Breast epithelium (tissue), 4 donors: ENCODE measurements around the gene TRAF5. TPM values are rescaled to one million over a fixed set of nuclear protein-coding genes. Genes with fewer than 3 reads are reported as not detected.
A peak's percentile ranks its signal among the peaks of the same experiment; 100 is the strongest.

Source experiments
- DNase-seq, 2 donors: peaks; one replicate each; pipeline ENCODE4 v3.0.0-alpha.2; 2019; ENCODE audit warnings: low spot score in 2 of 2
- H3K27ac ChIP-seq, 2 donors: fragments of 200-600 bp; sonication (generic) in 1 of 2; one replicate each; pipeline ENCODE4 v1.5.1; 2016 to 2019; ENCODE audit warnings: mild to moderate bottlenecking in 1 of 2
- H3K27me3 ChIP-seq, 2 donors: fragments of 200-600 bp; sonication (generic) in 1 of 2; one replicate each; pipeline versions ENCODE4 v1.5.1 to v1.6.0; 2017 to 2019; ENCODE audit warnings: control low read depth in 1 of 2, mild to moderate bottlenecking in 1 of 2
- H3K36me3 ChIP-seq: fragments of 200-600 bp; one replicate; pipeline ENCODE4 v1.5.1; 2019
- H3K4me1 ChIP-seq, 2 donors: fragments of 200-600 bp; sonication (generic); one replicate each; pipeline ENCODE4 v1.5.1; 2016 to 2019; ENCODE audit warnings: control low read depth in 1 of 2
- H3K4me3 ChIP-seq, 3 donors: fragments of 200-600 bp; sonication (generic); 1 replicate in 2 of 3; 2 replicates in 1 of 3; pipeline ENCODE4 v1.5.1; 2016 to 2019; ENCODE audit warnings: mild to moderate bottlenecking in 3 of 3, moderate library complexity in 2 of 3
- H3K9me3 ChIP-seq, 2 donors: fragments of 200-600 bp; sonication (generic) in 1 of 2; one replicate each; pipeline ENCODE4 v1.5.1; 2016 to 2019; ENCODE audit warnings: control low read depth in 1 of 2
- POLR2A ChIP-seq: fragments of 450-650 bp; IDR thresholded peaks from one replicate; pipeline ENCODE4 v1.6.1; 2016; ENCODE audit warnings: antibody characterized with exemption, mild to moderate bottlenecking, moderate library complexity
- POLR2AphosphoS5 ChIP-seq, 3 donors: sonication (generic); formaldehyde crosslinking; IDR thresholded peaks; one replicate each; pipeline ENCODE4 v1.6.1; 2017; ENCODE audit warnings: antibody characterized with exemption in 3 of 3
- intact Hi-C: fragments of 100-400 bp; cut with DNase I; formaldehyde crosslinking; loops from one replicate; pipeline ENCODE4 v1.15.1; 2023; ENCODE audit warnings: low total_unique reads
- total RNA-seq, 3 donors: library from RNA; depleted of rRNA; stranded (reverse); fragments of >200 nt; gene quantifications; one replicate each; pipeline ENCODE4 v1.1.0, GENCODE V29; 2016
- TF ChIP-seq, protein P1 (sequence below), 3 donors: fragments of 450-650 bp; IDR thresholded peaks; one replicate each; pipeline ENCODE4 v1.5.1; 2016 to 2017; ENCODE audit warnings: antibody characterized with exemption in 3 of 3, mild to moderate bottlenecking in 3 of 3, moderate library complexity in 3 of 3

Gene TRAF5, protein sequence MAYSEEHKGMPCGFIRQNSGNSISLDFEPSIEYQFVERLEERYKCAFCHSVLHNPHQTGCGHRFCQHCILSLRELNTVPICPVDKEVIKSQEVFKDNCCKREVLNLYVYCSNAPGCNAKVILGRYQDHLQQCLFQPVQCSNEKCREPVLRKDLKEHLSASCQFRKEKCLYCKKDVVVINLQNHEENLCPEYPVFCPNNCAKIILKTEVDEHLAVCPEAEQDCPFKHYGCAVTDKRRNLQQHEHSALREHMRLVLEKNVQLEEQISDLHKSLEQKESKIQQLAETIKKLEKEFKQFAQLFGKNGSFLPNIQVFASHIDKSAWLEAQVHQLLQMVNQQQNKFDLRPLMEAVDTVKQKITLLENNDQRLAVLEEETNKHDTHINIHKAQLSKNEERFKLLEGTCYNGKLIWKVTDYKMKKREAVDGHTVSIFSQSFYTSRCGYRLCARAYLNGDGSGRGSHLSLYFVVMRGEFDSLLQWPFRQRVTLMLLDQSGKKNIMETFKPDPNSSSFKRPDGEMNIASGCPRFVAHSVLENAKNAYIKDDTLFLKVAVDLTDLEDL
- total RNA-seq: 10 to 100 TPM; 10.9 to 28.8 (median 21.8) TPM

DNA sequence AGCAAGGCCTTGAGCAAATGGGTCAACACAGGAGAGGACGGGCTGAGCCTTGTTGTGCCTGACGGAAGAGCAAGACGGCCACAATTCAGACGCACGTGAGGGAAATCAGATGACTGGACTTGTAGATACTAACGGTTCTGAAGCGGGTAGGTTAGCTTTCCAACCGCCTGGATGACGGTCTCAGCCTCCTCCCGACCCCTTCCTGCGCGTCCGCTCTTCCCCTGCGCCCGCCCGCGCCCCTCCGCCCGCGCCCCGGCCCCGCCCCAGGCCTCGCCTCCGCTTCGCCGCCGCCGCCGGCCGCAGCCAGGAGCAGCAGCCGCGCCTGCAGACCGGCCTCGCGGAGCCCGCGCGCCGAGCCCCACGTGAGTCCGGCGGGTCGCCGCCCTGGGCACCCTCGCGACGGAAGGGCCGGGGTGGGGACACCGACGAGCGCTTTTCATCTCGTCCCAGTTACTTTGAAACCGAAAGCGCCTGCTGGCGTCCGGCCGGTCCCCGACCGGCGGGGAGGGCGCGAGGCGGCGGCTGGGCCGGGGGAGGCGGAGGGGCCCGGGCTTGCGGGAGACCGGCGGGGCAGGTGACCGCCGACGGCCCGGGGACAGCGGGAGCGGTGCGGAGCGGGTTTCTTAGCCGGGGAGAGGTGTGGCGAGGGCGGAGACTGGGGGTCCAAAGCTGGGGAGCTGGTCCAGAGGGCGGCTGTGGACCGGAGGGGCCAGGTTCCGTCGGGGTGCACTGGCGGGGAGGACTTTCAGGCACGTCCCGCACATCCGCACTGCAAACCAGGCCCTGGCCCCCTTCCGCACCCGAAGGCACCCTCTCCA is at the start of gene TRAF5:
TSS of gene TRAF5 (plus strand) at position 306 of the 818 bp plus-strand sequence. CDS start 26,407 bp downstream, outside the sequence.
- peak within 1 kb of the TSS; percentile 82 to 91 for H3K27ac ChIP-seq
- no peaks in the 10 kb centered on the region for H3K27me3 ChIP-seq
- H3K9me3 ChIP-seq: no peaks in the 10 kb centered on the region
- DNase-seq: no peak
- peak within 1 kb of the TSS; percentile 62 to 88 (median 82) for H3K4me3 ChIP-seq
- TF ChIP-seq POLR2A: no peak
- TF ChIP-seq, protein P1, sequence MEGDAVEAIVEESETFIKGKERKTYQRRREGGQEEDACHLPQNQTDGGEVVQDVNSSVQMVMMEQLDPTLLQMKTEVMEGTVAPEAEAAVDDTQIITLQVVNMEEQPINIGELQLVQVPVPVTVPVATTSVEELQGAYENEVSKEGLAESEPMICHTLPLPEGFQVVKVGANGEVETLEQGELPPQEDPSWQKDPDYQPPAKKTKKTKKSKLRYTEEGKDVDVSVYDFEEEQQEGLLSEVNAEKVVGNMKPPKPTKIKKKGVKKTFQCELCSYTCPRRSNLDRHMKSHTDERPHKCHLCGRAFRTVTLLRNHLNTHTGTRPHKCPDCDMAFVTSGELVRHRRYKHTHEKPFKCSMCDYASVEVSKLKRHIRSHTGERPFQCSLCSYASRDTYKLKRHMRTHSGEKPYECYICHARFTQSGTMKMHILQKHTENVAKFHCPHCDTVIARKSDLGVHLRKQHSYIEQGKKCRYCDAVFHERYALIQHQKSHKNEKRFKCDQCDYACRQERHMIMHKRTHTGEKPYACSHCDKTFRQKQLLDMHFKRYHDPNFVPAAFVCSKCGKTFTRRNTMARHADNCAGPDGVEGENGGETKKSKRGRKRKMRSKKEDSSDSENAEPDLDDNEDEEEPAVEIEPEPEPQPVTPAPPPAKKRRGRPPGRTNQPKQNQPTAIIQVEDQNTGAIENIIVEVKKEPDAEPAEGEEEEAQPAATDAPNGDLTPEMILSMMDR (IDR thresholded peaks at IDR 0.05): no peak
- TF ChIP-seq POLR2AphosphoS5 (IDR thresholded peaks at IDR 0.05): no peak
- intact Hi-C loops: no loop called here
- no peaks in the 10 kb centered on the region for H3K36me3 ChIP-seq
- peaks cover 0 to 4% of the 10 kb centered on the region in 2 donors for H3K4me1 ChIP-seq

- TF ChIP-seq, protein P1 (IDR thresholded peaks at IDR 0.05): no peak
- no peak for TF ChIP-seq POLR2A
- TF ChIP-seq POLR2AphosphoS5 (IDR thresholded peaks at IDR 0.05): no peak
- Histone ChIP-seq H3K4me1 (no peaks in the 10 kb centered on the region), H3K9me3 (no peaks in the 10 kb centered on the region), H3K4me3 (no peak overlapping the region), H3K36me3 (peaks cover 3% of the 10 kb centered on the region), H3K27ac (no peak overlapping the region), H3K27me3 (no peaks in the 10 kb centered on the region)
- intact Hi-C loops: no loop called here
- DNase-seq: no peak
Measured at GRCh38 chr1:211279340-211279739, 47.3 kb upstream of the TRAF5 start.

- intact Hi-C loops: no loop called here
- no peak overlapping the region for H3K4me3 ChIP-seq
- no peak overlapping the region for H3K27ac ChIP-seq
- DNase-seq: no peak
- TF ChIP-seq POLR2A (no peak), POLR2AphosphoS5 (IDR thresholded peaks at IDR 0.05) (no peak)
- TF ChIP-seq, protein P1 (IDR thresholded peaks at IDR 0.05): no peak
- H3K27me3 ChIP-seq: no peaks in the 10 kb centered on the region
- H3K9me3 ChIP-seq: no peaks in the 10 kb centered on the region
- peaks cover 3% of the 10 kb centered on the region for H3K36me3 ChIP-seq
- no peaks in the 10 kb centered on the region for H3K4me1 ChIP-seq
Measured at GRCh38 chr1:211280910-211281309, 45.7 kb upstream of the TRAF5 start.

DNA sequence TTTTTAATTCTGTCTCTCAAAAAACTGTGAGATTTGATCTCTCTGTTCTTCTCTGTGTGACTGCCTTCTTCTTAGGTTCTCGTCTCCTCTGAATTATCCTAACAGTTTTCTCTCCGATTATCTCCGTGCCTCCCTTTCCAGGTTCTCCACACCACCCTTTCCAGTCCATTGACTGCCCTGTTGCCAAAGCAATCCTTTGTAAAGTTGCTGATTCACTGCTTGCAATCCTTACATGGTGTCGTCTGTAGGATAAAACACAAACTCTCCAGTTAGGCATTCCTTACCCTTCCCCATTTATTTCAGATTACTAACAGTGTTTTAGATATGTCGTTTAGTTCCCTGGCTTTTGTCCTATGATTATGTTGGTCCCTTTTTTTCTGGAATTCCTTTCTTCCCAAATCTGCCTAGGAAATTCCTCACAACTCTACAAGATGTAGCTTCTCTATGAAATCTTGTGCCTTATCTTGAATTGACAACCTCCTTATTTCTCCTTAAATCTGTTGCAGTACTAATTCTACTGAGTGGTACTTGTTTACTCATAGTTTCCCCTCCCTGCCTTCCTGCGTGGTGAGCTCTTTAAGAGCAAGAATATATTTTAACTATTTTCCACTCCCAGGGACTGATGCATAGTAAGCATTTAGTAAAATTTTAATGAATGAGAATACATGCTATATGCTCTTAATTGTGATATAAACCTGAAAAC is 45.2 kb upstream of the TRAF5 start:
- intact Hi-C loops: no loop called here
- Histone ChIP-seq H3K27me3 (no peaks in the 10 kb centered on the region), H3K4me3 (no peak overlapping the region), H3K36me3 (peaks cover 3% of the 10 kb centered on the region), H3K9me3 (no peaks in the 10 kb centered on the region), H3K4me1 (no peaks in the 10 kb centered on the region), H3K27ac (no peak overlapping the region)
- DNase-seq: no peak
- TF ChIP-seq POLR2AphosphoS5 (IDR thresholded peaks at IDR 0.05) (no peak), POLR2A (no peak)
- TF ChIP-seq, protein P1 (IDR thresholded peaks at IDR 0.05): no peak
